ENCODE results near the gene ABHD8.

- no peak for TF ChIP-seq CTCF (IDR thresholded peaks at IDR 0.05 in 4 of 5, conservative IDR thresholded peaks at IDR 0.05 in 1 of 5)
- no peak for TF ChIP-seq POLR2A (IDR thresholded peaks at IDR 0.05)
Observed at GRCh38 chr19:17275441-17276175, 27.6 kb downstream of the ABHD8 start.
